GM19193 (cell line): ENCODE results near the gene NEK3.

Source experiments
- POLR2A ChIP-seq: IDR thresholded peaks from 4 replicates; pipeline ENCODE4 v1.6.1; 2011; ENCODE audit not compliant: insufficient read depth, insufficient read length; ENCODE audit errors: extremely low read depth

NEK3 gene, protein sequence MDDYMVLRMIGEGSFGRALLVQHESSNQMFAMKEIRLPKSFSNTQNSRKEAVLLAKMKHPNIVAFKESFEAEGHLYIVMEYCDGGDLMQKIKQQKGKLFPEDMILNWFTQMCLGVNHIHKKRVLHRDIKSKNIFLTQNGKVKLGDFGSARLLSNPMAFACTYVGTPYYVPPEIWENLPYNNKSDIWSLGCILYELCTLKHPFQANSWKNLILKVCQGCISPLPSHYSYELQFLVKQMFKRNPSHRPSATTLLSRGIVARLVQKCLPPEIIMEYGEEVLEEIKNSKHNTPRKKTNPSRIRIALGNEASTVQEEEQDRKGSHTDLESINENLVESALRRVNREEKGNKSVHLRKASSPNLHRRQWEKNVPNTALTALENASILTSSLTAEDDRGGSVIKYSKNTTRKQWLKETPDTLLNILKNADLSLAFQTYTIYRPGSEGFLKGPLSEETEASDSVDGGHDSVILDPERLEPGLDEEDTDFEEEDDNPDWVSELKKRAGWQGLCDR

DNA sequence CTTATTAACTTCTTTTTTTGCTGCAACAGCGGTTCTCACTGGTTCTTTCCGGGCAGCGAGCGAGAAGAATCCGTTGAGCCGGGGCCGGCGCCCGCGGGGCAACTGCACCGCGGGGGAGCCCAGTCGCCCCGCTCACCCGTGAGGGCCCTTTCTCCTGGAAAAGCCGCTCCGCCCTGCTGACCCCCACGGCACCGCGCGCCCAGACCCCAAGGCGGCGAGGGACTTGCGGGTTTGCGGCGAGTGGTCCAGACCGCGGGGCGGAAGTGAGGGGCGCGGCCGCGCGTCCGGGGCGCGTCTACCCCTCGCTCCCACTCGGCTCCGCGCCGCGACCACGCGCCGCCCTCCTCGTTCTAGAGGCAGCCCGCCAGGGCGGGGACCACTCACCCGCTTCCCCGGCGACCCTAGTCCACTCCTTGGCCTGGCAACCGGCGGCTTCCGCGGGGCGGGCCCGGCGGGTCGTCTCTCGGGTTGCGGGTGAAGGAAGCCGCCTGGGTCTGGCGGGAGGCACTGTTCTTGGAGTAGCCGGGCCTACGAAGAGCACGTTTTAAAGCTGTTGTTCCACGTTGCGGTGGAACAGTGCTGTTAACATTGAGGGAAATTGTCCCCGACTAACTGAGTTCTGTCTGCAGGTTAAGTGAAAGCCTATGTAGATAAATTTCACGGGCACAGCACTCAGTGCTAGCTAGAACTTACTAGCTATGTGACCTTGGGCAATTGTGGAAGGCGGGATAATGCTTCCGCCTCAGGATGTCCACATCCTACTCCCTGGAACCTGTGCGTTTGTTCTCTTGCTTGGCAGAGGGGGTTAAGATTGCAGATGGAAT is at the start of gene NEK3:
Gene NEK3 (minus strand): TSS at position 439 of the 824 bp plus-strand sequence. CDS start 3,406 bp downstream, outside the sequence.
- TF ChIP-seq POLR2A: peak; percentile 50

DNA sequence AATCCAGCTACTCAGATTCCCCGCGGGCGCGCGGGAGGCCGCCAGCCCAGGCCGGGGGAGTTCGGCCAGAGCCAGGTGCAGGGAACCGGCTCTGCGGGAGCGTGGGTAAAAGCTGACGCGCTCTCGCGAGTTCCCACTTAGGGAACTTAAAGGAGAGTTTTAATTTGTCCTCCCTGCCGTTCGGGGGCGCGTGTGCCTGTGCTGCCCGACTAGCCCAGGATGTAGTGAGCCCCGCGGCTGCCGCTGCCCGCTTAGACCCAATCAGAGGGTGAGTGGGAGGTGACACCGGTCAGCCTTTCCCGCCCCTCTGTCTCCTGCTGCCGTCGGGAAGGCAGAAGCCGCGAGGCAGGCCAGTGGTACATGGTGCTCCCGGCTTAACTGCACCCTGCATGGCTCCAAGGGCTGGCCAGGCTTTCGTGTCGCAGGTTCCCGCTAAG is 36.0 kb upstream of the NEK3 start:
- no peak for TF ChIP-seq POLR2A

DNA sequence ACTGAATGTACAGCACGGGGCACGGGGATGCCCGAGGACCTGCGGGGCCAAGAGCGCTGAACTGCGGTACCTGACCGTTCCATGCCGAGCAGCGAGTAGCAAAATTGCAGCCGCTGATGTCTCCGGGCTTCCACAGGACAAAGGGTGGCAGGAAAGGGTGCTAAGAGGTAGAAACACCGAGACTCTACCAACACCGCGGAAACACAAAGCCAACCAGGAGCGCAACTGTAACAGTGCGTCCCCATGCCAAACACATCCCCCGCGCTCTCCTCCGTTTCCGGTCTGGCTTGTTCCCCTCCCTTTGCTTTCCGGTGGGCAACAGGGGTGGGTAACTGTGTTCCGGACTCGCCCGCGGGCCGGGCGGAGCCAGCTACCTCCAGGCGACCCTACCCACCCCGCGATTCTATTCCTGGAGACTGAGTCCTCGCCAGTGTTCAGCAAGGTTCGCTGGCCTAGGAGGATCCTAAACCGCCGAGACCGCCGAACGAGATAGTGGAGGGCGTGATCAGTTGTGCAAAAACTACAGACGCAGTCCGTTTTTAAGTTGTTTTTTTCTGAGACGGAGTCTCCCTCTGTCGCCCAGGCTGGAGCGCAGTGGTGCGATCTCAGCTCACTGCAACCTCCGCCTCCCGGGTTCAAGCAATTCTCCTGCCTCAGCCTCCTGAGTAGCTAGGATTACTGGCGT is 34.9 kb upstream of the NEK3 start:
- TF ChIP-seq POLR2A: peak; percentile 86

DNA sequence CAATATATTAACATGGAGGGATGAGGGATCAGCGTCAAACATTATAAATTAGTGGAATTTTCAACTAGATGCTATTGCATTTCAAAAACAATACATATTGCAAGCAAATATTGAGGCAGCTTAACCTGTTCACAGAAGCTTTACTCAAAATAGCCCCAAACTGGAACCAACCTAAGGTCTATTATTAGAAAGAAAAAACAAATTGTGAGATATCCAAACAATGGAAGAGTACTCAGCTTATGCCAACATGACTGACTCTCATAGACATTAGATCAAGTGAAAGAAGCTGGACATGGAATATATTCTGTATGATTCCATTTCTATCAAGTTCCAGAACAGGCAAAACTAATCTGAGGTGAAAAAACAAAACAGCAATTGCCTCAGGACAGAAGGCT is 27.6 kb upstream of the NEK3 start:
- no peak for TF ChIP-seq POLR2A

DNA sequence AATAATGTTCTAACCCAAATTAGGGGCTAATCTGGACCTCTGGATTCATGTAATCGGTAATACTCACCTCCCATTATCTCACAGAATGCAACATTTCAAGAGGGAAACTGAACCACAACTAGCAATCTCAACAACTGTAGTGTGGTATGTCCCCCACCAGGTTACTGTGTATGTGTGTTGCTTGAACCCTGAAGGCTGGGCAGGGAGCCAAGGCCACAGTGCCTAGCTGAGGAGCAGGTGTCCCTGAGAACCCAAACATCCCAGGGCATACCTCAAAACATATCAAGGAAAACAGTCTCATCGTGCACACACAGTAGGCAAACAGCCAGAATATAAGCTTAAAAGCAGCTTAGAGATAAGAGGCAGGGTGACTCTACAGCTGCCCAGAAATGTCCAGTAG is 20.5 kb upstream of the NEK3 start:
- TF ChIP-seq POLR2A: no peak

DNA sequence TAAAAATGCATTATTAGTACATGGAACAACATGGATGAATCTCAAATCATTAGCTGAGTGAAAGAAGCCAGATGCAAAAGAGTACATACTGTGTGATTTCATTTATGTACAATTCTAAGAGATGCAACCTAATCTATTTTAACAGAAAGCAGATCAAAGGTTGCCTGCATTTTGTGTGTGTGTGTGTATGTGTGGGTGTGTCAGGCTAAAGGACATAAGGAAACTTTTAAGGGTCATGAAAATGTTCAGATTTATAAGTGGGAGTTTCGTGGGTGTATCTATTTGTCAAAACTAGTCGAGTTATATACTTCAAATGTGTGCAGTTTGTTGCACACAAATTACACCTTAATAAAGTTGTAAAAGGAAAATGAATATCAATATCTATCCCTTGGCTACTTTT is 17.9 kb upstream of the NEK3 start:
- no peak for TF ChIP-seq POLR2A

DNA sequence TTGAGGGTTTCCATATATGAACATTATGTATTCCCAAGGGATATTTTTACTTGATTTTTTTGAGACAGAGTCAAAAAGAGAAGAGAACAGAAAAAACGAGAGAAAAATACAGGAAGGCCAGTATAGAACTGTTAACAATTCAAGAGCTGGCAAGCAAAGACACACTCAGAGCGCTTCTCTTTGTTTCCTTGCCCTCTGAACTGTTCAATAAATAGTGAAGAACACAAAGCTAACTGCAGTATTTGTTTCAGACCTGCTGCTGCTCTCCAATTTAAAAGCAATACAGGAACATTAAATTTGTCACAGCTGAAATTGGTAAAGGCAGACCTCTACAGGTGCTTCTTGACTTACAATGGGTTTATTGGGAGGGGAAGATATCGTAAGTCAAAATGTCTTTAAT is 14.0 kb upstream of the NEK3 start:
- no peak for TF ChIP-seq POLR2A

DNA sequence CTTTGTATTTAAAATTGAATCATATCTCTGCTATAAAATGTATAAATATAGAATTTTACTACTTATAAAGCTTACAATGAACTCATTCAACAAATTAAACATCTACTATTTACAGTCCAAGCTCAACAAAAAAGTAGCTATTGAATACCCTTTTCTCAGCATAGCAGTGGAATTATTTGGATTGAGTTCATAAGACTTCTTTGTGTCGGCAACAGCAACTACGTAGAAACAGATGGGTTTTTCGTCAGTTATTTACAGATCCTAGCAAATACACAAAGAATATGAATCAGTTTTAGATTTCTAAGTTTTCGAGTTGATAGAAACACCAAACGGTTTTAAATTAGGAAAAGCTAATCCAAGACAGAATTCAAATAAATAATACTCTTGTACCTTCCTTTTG is 10.4 kb upstream of the NEK3 start:
- no peak for TF ChIP-seq POLR2A

DNA sequence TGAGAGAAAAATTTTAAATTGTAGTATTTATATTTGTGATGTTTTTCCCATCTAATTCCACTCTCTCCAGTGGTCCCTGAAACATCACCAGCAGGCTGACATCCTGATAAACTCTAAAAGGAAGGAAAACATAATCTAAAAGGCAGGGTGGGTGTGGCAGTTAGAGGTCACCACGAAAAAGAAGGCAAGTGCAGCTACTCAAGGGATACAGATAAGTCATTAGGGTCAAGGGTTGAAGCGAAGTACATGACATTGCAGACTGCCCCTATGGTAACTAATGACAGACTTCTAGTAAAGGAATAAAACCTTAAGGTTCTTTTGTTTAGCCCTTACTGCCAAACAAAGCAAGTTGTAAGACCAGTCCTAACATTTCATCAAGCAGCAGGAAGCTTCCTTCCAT is 6.0 kb upstream of the NEK3 start:
- no peak for TF ChIP-seq POLR2A

DNA sequence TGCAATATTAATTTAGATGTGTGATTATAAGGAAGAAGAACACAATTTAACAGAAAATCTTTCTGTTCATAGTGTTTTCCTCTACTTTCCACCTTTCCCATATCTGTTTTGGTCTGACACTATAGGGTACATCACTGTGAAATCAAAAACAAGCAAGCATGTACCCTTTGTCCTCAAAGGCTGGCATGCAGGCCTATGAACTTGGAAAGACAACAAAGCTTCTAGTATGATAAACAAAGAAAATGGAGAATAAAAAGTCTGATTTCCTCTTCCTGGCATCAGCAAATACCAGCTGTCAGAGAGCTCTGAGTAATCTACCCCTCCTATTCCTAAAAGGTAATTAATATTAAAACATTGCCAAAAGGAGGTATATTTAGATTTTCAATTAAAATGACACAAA is 5.6 kb upstream of the NEK3 start:
- TF ChIP-seq POLR2A: no peak

DNA sequence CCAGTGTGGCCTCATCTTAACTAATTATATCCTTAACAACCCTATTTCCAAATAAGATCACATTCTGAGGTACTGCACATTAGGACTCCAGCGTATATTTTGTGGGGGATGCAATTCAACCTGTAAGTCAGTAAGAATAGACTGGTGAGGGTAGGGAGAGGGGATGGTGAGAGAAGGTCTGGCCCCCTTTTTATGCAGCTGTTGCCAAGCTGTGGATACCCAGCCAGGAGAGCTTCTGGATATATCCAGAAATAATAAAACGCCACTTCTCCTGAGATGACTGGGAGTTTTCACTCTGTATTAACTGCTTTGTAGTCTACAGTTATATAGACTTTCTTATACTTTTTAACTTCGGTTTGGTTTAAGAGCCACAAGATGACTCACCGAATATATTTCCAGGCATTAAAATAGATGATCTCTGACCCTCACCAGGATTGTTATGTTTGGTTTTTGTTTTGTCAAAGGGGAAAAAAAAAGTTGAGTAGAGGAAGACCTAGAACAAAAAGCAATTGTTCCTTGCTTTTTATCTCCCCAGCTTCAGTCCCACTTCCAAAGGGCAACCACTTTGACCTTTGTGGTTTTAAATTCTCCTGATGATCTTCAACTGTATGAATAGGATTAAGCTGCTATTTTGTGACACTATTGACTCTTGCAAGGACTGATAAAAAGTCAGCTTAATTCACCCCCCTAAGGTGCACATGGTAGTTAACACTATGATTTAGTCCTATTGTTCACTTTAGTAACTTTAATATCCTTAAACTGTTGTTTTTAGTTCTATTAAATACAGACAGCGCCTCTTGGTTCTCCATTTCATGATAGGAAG is 3.1 kb upstream of the NEK3 start:
- TF ChIP-seq POLR2A: no peak

DNA sequence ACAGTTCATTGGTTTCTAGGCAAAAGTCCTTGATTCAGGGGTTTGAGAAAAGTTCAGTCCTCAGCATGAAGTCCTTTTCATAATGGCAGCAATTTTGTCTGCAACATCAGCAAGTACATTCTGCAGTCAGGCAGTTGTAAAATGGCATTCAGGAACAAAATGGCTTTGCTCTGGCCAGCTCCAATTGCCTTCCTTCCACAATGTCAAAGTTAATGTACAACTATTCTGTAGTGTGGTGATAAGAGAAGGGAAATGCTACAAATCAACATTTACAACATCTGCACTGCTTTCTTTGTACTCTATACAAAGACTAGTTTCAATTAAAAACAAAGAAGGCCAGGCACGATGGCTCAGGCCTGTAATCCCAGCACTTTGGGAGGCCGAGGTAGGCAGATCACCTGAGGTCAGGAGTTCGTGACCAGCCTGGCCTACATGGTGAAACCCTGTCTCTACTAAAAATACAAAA is 1.8 kb upstream of the NEK3 start:
- TF ChIP-seq POLR2A: no peak

DNA sequence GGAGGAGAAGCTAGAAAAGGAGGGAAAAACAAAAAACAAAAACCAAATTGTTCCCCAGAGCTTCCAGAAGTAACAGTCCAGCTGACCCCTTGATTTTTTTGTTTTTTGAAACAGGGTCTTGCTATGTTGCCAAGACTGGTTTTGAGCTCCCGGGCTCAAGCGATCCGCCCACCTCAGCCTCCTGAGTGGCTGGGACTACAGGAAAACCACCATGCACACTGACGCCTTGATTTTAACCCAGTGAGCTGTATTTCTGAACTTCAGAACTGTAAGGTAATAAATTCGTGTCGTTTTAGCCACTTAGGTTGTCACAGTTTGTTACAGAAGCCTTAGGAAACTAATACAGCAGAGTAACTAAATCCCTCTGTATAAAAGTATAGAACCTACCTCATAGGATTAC is 1.1 kb upstream of the NEK3 start:
- TF ChIP-seq POLR2A: no peak

DNA sequence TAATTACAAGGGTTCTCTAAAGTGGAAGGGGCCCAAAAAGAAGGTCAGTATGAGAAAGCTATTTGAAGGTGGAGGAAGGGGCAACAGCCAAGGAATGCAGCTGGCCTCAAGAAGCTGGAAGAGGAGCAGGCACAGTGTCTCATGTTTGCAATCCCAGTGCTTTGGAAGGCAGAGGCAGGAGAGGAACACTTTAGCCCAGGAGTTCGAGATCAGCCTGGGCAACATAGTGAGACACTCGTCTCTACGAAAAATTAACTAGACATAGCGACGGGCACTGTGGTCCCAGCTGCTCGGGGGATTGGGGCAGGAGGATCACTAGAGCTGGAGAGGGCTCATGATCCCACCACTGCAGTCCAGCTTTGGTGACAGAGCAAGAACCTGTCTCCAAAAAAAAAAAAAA is 656 bp upstream of the NEK3 start:
- TF ChIP-seq POLR2A: no peak
